B cell (primary cell): ENCODE results near the gene CDCA7. TPM values are rescaled to one million over a fixed set of nuclear protein-coding genes. Genes with fewer than 3 reads are reported as not detected.

Experiments
- ATAC-seq: fragments of 200-7000 bp; cut with Tn5 transposase; one replicate; pipeline ENCODE4 v1.10.0; 2021; ENCODE audit warnings: low read depth, mild to moderate bottlenecking, moderate number of reproducible peaks, moderate library complexity
- CTCF ChIA-PET: fragments of 350-600 bp; sonication (Branson Sonifier 250); formaldehyde crosslinking; loops from one replicate; lab custom pipeline; 2021; ENCODE audit warnings: antibody characterized with exemption, inconsistent platforms; lab: Charles Lee
- POLR2A ChIA-PET: fragments of 350-600 bp; sonication (Branson Sonifier 250); formaldehyde crosslinking; loops from one replicate; lab custom pipeline; 2021; ENCODE audit warnings: antibody characterized with exemption; lab: Charles Lee
- DNase-seq: peaks from one replicate; pipeline ENCODE4 v3.0.0; 2013
- H2AFZ ChIP-seq: 2 replicates; pipeline ENCODE4 v1.6.1; 2012; ENCODE audit warnings: mild to moderate bottlenecking, low read depth, low read length; ENCODE audit not compliant: insufficient read depth, poor library complexity, severe bottlenecking
- H3K27ac ChIP-seq, 2 donors: 1 replicate in 1 of 2; 2 replicates in 1 of 2; pipeline ENCODE4 v1.5.1; 2012 to 2013; ENCODE audit warnings: low read length in 2 of 2, mild to moderate bottlenecking in 2 of 2, moderate library complexity in 1 of 2
- H3K27me3 ChIP-seq, 4 experiments: fragments of 200-600 bp in 1 of 4; sonication (generic) in 1 of 4; replicated peaks in 1 of 4; 1 replicate in 2 of 4; 2 replicates in 2 of 4; pipeline versions ENCODE4 v1.6.1 to v1.7.0; 2013 to 2016; ENCODE audit warnings: low read length in 3 of 4, mild to moderate bottlenecking in 2 of 4, mixed read lengths in 1 of 4, moderate library complexity in 1 of 4; ENCODE audit not compliant: insufficient read depth in 4 of 4, control insufficient read depth in 3 of 4; ENCODE audit errors: control extremely low read depth in 1 of 4
- H3K36me3 ChIP-seq, 2 experiments: replicated peaks in 1 of 2; 1 replicate in 1 of 2; 2 replicates in 1 of 2; pipeline versions ENCODE4 v1.6.1 to v1.7.1; 2013; ENCODE audit warnings: low read length in 1 of 2; ENCODE audit not compliant: insufficient read depth in 2 of 2, control insufficient read depth in 1 of 2; ENCODE audit errors: control extremely low read depth in 1 of 2, extremely low read depth in 1 of 2
- H3K4me1 ChIP-seq, 2 donors: fragments of 200-600 bp in 1 of 2; sonication (generic) in 1 of 2; 1 replicate in 1 of 2; 2 replicates in 1 of 2; pipeline versions ENCODE4 v1.5.1 to v1.6.1; 2013 to 2017; ENCODE audit warnings: low read length in 2 of 2; ENCODE audit not compliant: control insufficient read depth in 2 of 2, insufficient read depth in 2 of 2
- H3K4me2 ChIP-seq: replicated peaks from 2 replicates; pipeline ENCODE3; 2012; ENCODE audit warnings: mild to moderate bottlenecking, low read depth, low read length; ENCODE audit not compliant: poor library complexity, severe bottlenecking
- H3K4me3 ChIP-seq, 5 experiments: fragments of 200-600 bp in 1 of 5; sonication (generic) in 1 of 5; 1 replicate in 3 of 5; 2 replicates in 2 of 5; pipeline versions ENCODE4 v1.5.1 to v1.7.0; 2011 to 2016; ENCODE audit warnings: low read length in 4 of 5, mild to moderate bottlenecking in 4 of 5, low read depth in 2 of 5, control low read depth in 1 of 5, moderate library complexity in 1 of 5; ENCODE audit not compliant: insufficient read depth in 1 of 5; ENCODE audit errors: control extremely low read depth in 1 of 5, extremely low read depth in 1 of 5
- H3K79me2 ChIP-seq: fragments of 200-600 bp; sonication (generic); one replicate; pipeline ENCODE4 v1.6.0; 2016; ENCODE audit warnings: low read length; ENCODE audit not compliant: control insufficient read depth, insufficient read depth
- H3K9ac ChIP-seq: fragments of 200-600 bp; sonication (generic); 2 replicates; pipeline ENCODE4 v1.6.1; 2017; ENCODE audit warnings: mild to moderate bottlenecking, low read length, moderate library complexity
- H3K9me3 ChIP-seq, 3 donors: one replicate each; pipeline versions ENCODE4 v1.6.1 to v1.7.1; 2013; ENCODE audit warnings: low read length in 2 of 3; ENCODE audit not compliant: control insufficient read depth in 2 of 3, insufficient read depth in 1 of 3; ENCODE audit errors: control extremely low read depth in 1 of 3
- H4K20me1 ChIP-seq: 2 replicates; pipeline ENCODE4 v1.6.0; 2012; ENCODE audit warnings: mild to moderate bottlenecking, low read length; ENCODE audit not compliant: insufficient read depth, control insufficient read depth, poor library complexity, severe bottlenecking
- H3K27ac Mint-ChIP-seq: one replicate; pipeline ENCODE4 v1.8.0; 2021; ENCODE audit warnings: mixed read lengths
- H3K27me3 Mint-ChIP-seq: one replicate; pipeline ENCODE4 v1.8.0; 2021; ENCODE audit warnings: mixed read lengths
- H3K4me1 Mint-ChIP-seq: one replicate; pipeline ENCODE4 v1.8.0; 2021; ENCODE audit warnings: mixed read lengths
- H3K4me3 Mint-ChIP-seq: one replicate; pipeline ENCODE4 v1.8.0; 2021; ENCODE audit warnings: mixed read lengths
- H3K9me3 Mint-ChIP-seq: one replicate; pipeline ENCODE4 v1.8.0; 2022; ENCODE audit warnings: mixed read lengths; ENCODE audit not compliant: insufficient read depth
- EZH2 ChIP-seq: IDR thresholded peaks from 2 replicates; pipeline ENCODE4 v1.6.1; 2012; ENCODE audit warnings: borderline replicate concordance, low read depth, mild to moderate bottlenecking, moderate library complexity, low read length; ENCODE audit not compliant: insufficient read depth, poor library complexity, severe bottlenecking
- intact Hi-C: fragments of 100-400 bp; cut with micrococcal nuclease; formaldehyde crosslinking; loops from one replicate; pipeline ENCODE4 v1.10.0; 2022
- polyA plus RNA-seq: library from polyadenylated mRNA; depleted of rRNA; stranded (reverse); fragments of >200 nt; gene quantifications from 2 replicates; pipeline ENCODE4 v1.2.3, GENCODE V29; 2012
- total RNA-seq, 2 donors: library from RNA; stranded (reverse); fragments of 120-200 nt in 1 of 2; gene quantifications; 1 replicate in 1 of 2; 2 replicates in 1 of 2; pipeline versions ENCODE4 v1.2.3 to v1.2.4, GENCODE V29; 2013 to 2022
- TF ChIP-seq, protein P1 (sequence below): fragments of 200-600 bp; IDR thresholded peaks from one replicate; pipeline ENCODE4 v1.8.0; 2022; ENCODE audit warnings: antibody characterized with exemption, mild to moderate bottlenecking

The CDCA7 gene
- total and polyA plus RNA-seq, 2 donors (not counting 1 experiment from before 2014, with no cell fraction given), result 2.4 to 3.2 TPM

DNA sequence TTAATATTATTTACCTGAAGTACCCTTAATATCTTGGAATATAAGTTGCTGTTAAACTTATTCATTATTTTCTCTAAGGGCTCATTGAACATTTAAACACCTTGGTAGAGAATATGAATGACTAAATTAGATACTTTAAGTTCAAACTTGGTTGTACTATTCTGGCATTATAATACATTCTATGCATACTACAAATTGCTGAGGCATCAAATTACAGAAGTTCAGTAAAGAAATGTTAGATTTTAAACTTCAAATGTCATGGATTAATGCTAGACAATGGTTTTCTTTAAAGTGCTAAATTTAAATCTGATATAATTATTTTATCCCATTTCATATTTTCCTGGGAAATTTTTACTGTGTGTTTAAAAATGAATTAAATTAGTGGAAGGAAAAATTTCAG is 63.1 kb downstream of the CDCA7 start:
- H3K27ac ChIP-seq, result no peak overlapping the region
- H3K27ac Mint-ChIP-seq, result no peak overlapping the region
- H2AFZ ChIP-seq, result no peak overlapping the region
- no peak overlapping the region for H3K4me3 ChIP-seq
- ChIA-PET CTCF (interaction anchor here (2.0 kb wide), 1 partner anchor 15 kb away, joined by 8 read pairs; no protein-coding TSS in a partner anchor), POLR2A (interaction anchor here (0.7 kb wide), 1 partner anchor 305 kb away, joined by 7 read pairs; no protein-coding TSS in a partner anchor)
- H3K4me2 ChIP-seq, result no peak overlapping the region
- no peaks in the 10 kb centered on the region for H4K20me1 ChIP-seq
- H3K9me3 Mint-ChIP-seq, result no peaks in the 10 kb centered on the region
- no peaks in the 10 kb centered on the region for H3K9me3 ChIP-seq
- ATAC-seq (no peak), DNase-seq (no peak)
- H3K36me3 ChIP-seq, result no peaks in the 10 kb centered on the region
- H3K79me2 ChIP-seq, result no peaks in the 10 kb centered on the region
- H3K4me3 Mint-ChIP-seq, result no peak overlapping the region
- H3K4me1 ChIP-seq, result no peaks in the 10 kb centered on the region
- intact Hi-C loops, result no loop called here
- H3K27me3 Mint-ChIP-seq, result peaks cover 43% of the 10 kb centered on the region
- peaks cover 0 to 14% (median 0%) of the 10 kb centered on the region in 4 experiments for H3K27me3 ChIP-seq
- H3K9ac ChIP-seq, result no peak overlapping the region
- no peak for TF ChIP-seq EZH2
- TF ChIP-seq, protein P1, sequence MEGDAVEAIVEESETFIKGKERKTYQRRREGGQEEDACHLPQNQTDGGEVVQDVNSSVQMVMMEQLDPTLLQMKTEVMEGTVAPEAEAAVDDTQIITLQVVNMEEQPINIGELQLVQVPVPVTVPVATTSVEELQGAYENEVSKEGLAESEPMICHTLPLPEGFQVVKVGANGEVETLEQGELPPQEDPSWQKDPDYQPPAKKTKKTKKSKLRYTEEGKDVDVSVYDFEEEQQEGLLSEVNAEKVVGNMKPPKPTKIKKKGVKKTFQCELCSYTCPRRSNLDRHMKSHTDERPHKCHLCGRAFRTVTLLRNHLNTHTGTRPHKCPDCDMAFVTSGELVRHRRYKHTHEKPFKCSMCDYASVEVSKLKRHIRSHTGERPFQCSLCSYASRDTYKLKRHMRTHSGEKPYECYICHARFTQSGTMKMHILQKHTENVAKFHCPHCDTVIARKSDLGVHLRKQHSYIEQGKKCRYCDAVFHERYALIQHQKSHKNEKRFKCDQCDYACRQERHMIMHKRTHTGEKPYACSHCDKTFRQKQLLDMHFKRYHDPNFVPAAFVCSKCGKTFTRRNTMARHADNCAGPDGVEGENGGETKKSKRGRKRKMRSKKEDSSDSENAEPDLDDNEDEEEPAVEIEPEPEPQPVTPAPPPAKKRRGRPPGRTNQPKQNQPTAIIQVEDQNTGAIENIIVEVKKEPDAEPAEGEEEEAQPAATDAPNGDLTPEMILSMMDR, result no peak
- H3K4me1 Mint-ChIP-seq, result no peaks in the 10 kb centered on the region
